Cardiac muscle cell (in vitro differentiated cells and primary cell): ENCODE data around the gene HOPX. TPM values are rescaled to one million over a fixed set of nuclear protein-coding genes. Genes with fewer than 3 reads are reported as not detected.

Experiments used
- DNase-seq, 2 donors: peaks; one replicate each; pipeline versions ENCODE4 v3.0.0 to v3.0.0-alpha.2; 2010 to 2017; ENCODE audit warnings: low read depth in 1 of 2, low spot score in 1 of 2
- H3K27ac ChIP-seq: fragments of 200-600 bp; sonication (generic); 2 replicates; pipeline ENCODE4 v1.5.1; 2016
- H3K27me3 ChIP-seq: fragments of 200-600 bp; sonication (generic); 2 replicates; pipeline ENCODE4 v1.6.0; 2016; ENCODE audit warnings: control low read depth
- H3K36me3 ChIP-seq: fragments of 200-600 bp; sonication (generic); 2 replicates; pipeline ENCODE4 v1.5.1; 2016; ENCODE audit warnings: control low read depth
- H3K4me1 ChIP-seq: fragments of 200-600 bp; sonication (generic); 2 replicates; pipeline ENCODE4 v1.8.1; 2017; ENCODE audit warnings: low read depth, mild to moderate bottlenecking, mixed run types
- H3K4me3 ChIP-seq: fragments of 200-600 bp; sonication (generic); 2 replicates; pipeline ENCODE4 v1.5.1; 2016; ENCODE audit warnings: mild to moderate bottlenecking
- H3K9me3 ChIP-seq: fragments of 200-600 bp; sonication (generic); 2 replicates; pipeline ENCODE4 v1.5.1; 2017; ENCODE audit warnings: low read depth, mild to moderate bottlenecking, control low read depth
- polyA plus RNA-seq: library from polyadenylated mRNA; unstranded; fragments of >200 nt; fragmentation: Nextera tagmentation; extraction: Ambion mirVana; gene quantifications from 2 replicates; pipeline ENCODE4 v1.2.1, GENCODE V29; 2016
- total RNA-seq: library from RNA; depleted of rRNA; stranded (reverse); fragments of >200 nt; gene quantifications from 2 replicates; pipeline ENCODE4 v1.2.3, GENCODE V29; 2016
- TF ChIP-seq, protein P1 (sequence below): IDR thresholded peaks from 2 replicates; pipeline ENCODE4 v1.5.1; 2012; ENCODE audit warnings: low read depth, mild to moderate bottlenecking, low read length

Gene HOPX
- total and polyA plus RNA-seq, 2 experiments from 2014 or later = 0.12 to 2.6 TPM

DNA sequence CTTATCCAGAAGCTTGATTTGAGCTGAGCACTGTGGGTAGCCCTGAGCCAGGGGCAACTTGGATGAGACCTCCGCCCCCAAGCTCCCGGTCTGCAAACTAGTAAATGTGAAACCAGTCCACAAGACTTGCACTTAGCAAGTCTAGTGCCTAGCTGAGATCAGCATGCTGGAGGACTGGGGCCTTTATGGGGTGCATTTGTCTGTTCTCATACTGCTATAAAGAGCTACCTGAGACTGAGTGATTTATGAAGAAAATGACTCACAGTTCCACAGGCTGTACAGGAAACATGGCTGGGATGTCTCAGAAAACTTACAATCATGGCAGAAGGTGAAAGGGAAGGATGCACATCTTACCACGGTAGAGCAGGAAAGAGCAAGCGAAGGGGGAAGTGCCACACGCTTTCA is 42.1 kb upstream of the HOPX start:
- H3K4me1 ChIP-seq = no peaks in the 10 kb centered on the region
- H3K4me3 ChIP-seq = no peak overlapping the region
- TF ChIP-seq, protein P1, sequence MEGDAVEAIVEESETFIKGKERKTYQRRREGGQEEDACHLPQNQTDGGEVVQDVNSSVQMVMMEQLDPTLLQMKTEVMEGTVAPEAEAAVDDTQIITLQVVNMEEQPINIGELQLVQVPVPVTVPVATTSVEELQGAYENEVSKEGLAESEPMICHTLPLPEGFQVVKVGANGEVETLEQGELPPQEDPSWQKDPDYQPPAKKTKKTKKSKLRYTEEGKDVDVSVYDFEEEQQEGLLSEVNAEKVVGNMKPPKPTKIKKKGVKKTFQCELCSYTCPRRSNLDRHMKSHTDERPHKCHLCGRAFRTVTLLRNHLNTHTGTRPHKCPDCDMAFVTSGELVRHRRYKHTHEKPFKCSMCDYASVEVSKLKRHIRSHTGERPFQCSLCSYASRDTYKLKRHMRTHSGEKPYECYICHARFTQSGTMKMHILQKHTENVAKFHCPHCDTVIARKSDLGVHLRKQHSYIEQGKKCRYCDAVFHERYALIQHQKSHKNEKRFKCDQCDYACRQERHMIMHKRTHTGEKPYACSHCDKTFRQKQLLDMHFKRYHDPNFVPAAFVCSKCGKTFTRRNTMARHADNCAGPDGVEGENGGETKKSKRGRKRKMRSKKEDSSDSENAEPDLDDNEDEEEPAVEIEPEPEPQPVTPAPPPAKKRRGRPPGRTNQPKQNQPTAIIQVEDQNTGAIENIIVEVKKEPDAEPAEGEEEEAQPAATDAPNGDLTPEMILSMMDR = no peak
- H3K27me3 ChIP-seq = no peaks in the 10 kb centered on the region
- DNase-seq = no peak
- H3K9me3 ChIP-seq = no peaks in the 10 kb centered on the region
- no peaks in the 10 kb centered on the region for H3K36me3 ChIP-seq
- no peak overlapping the region for H3K27ac ChIP-seq

DNA sequence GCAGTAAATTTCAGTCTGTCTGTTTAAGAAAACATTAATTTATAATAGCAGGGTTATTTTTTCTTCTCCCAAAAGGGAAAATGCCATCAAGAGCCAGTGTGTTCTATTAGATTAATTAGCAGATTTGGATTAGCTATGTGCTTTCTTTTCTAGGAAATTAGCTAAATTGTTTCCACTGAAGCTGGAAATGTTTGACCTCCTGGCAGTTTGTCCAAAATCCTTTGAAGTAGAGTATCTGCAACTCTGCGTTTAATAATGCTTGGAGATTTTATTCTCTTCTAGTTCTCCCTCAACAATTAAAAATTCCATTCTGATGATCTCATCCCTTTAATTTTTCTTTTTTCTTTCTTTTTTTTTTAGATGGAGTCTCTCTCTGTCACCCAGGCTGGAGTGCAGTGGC is 27.1 kb upstream of the HOPX start:
- H3K4me1 ChIP-seq = peaks cover 11% of the 10 kb centered on the region
- H3K36me3 ChIP-seq = no peaks in the 10 kb centered on the region
- H3K27me3 ChIP-seq = no peaks in the 10 kb centered on the region
- H3K4me3 ChIP-seq = no peak overlapping the region
- H3K9me3 ChIP-seq = no peaks in the 10 kb centered on the region
- H3K27ac ChIP-seq = no peak overlapping the region
- TF ChIP-seq, protein P1 = no peak
- no peak for DNase-seq

DNA sequence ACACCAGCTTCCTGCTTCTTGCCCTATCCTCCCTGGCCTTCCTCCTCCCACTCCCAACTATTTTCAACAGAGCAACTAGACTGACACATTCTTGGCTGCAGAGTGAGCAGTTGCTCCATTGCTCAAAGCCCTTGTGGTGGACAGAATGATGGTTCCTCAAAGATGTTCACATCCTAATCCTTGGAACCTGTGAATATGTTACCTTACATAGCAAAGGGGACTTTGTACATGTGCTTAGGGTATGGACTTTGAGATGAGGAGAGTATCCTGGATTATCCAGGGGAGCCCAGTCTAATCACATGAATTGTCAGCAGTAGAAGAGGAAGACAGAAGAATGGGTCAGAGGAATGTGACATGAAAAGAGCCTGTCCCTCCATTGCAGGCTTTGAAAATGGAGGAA is 24.9 kb upstream of the HOPX start:
- Histone ChIP-seq H3K4me3 (no peak overlapping the region), H3K27me3 (no peaks in the 10 kb centered on the region), H3K4me1 (peaks cover 27% of the 10 kb centered on the region), H3K9me3 (no peaks in the 10 kb centered on the region), H3K36me3 (no peaks in the 10 kb centered on the region), H3K27ac (no peak overlapping the region)
- TF ChIP-seq, protein P1 = no peak
- DNase-seq = peak in 1 of 2 donors; percentile 54

DNA sequence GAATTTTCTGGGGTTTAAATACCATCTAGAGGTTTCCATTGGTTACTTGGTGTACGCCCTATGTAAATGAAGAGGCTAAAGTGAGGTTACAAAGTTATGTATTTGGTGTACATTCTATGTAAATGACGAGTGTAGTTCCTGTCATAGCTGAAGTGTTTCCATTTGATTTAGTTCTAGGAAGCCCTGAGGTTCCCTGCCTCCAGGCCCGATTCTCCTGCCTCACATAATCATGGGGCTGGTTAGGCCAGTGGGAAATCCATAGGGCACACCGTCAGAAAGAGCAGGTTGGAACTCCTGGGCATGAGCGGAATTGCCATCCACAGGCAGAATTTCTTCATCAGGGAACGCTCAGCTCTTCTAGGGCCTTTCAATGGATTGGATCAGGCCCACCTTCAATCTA is 24.2 kb upstream of the HOPX start:
- Histone ChIP-seq H3K27me3 (no peaks in the 10 kb centered on the region), H3K36me3 (no peaks in the 10 kb centered on the region), H3K4me1 (peaks cover 27% of the 10 kb centered on the region), H3K27ac (no peak overlapping the region), H3K4me3 (no peak overlapping the region), H3K9me3 (no peaks in the 10 kb centered on the region)
- DNase-seq = no peak
- TF ChIP-seq, protein P1 = no peak

DNA sequence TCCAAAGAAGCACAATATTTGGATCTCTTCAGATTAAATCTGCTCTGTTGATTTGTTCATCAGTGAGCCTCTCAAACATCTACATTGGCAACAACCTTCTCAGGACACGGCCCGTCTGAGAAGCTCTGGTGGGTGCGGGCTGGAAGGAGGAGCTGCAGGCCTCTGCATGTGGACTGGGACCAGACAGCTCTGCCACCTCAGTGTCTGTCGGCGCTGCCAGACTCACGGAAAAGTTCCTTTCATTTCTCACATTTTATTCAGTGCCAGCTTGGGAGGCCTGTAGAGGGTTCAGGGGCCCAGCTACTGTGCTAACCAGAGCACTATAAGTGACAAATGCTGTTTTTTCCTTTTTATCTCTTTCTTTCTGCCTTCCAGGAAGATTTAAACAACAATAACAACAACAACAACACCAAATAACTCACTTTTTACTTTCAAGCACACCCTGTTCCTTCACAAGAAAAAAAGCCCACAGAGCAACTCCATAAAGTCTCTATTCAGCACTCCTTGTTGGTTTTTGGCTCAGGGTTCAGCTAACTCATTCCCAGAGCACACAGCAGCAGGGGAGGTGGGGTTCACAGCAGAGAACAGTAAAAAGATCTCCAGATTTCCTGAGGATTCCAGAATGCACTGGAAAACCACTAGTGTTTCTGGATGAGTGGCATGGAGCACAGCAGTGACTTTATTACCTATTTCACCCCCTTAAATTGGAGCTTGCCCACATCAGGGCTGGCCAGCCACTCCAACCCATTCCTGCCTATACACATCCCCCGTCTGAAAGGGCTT is 23.2 kb upstream of the HOPX start:
- no peak overlapping the region for H3K27ac ChIP-seq
- H3K4me1 ChIP-seq = peaks cover 27% of the 10 kb centered on the region
- H3K4me3 ChIP-seq = no peak overlapping the region
- TF ChIP-seq, protein P1 = no peak
- DNase-seq = no peak
- H3K36me3 ChIP-seq = no peaks in the 10 kb centered on the region
- H3K9me3 ChIP-seq = no peaks in the 10 kb centered on the region
- no peaks in the 10 kb centered on the region for H3K27me3 ChIP-seq
